HEK293 (cell line): Measurements from ENCODE around the gene RPS15.

Experiments used
- ZNF776 ChIP-seq: fragments of 450-650 bp; formaldehyde crosslinking; IDR thresholded peaks from 2 replicates; pipeline ENCODE4 v1.5.0; 2017; ENCODE audit warnings: missing biosample characterization, missing genetic modification characterization, borderline replicate concordance
- TF ChIP-seq, protein P1 (sequence below): fragments of 450-650 bp; formaldehyde crosslinking; IDR thresholded peaks from 2 replicates; pipeline ENCODE4 v1.5.1; 2016; ENCODE audit warnings: missing biosample characterization, missing genetic modification characterization

DNA sequence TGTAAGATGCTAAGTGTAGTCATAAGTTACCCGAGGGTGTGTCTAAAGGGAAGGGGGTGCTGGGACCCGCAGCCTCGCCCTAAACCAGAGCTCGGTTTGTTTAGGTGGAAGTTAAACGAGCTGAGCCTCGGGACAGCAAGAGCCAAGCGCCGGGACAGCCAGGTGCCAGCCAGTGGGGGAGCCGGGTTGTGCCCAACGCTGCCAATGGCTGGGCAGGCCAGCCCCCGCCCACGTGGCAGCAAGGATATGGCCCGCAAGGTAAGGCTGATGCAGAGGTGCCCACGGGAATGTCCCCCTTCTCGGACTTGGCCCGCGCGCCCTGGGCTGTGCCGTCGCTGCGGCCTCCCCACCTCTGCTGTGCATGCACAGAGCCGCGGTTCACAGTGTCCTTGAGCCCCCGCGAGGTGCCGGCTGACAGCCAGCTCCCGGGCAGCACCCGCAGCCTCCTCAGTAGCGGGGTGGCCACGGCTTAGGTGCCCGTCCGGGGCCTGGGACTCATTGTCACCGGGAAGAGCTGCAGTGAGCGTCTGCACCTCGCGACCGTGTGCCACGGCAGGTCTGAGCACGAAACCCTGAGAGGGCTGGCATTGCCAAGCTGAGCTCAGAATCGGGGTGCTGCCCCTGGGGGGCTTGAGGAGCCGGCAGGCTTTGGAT is 9.3 kb upstream of the RPS15 start:
- TF ChIP-seq ZNF776 (tag by site-specific recombination) = no peak
- TF ChIP-seq, protein P1, sequence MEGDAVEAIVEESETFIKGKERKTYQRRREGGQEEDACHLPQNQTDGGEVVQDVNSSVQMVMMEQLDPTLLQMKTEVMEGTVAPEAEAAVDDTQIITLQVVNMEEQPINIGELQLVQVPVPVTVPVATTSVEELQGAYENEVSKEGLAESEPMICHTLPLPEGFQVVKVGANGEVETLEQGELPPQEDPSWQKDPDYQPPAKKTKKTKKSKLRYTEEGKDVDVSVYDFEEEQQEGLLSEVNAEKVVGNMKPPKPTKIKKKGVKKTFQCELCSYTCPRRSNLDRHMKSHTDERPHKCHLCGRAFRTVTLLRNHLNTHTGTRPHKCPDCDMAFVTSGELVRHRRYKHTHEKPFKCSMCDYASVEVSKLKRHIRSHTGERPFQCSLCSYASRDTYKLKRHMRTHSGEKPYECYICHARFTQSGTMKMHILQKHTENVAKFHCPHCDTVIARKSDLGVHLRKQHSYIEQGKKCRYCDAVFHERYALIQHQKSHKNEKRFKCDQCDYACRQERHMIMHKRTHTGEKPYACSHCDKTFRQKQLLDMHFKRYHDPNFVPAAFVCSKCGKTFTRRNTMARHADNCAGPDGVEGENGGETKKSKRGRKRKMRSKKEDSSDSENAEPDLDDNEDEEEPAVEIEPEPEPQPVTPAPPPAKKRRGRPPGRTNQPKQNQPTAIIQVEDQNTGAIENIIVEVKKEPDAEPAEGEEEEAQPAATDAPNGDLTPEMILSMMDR (tag by site-specific recombination) = no peak
